GM19023 (cell line): ENCODE measurements around the gene CRBN.

Experiments
- ATAC-seq: cut with Tn5 transposase; IDR thresholded peaks from one replicate; pipeline ENCODE4 v1.9.1; 2021; ENCODE audit warnings: mild to moderate bottlenecking, moderate library complexity; ENCODE audit not compliant: unreplicated experiment

CRBN gene

GRCh38 chr3:3179407-3180094 lies at the start of gene CRBN:
Gene CRBN, minus strand, starts transcription at chr3:3179691. Its CDS starts 4 bp downstream, at chr3:3179687.
- peak; percentile 99 for ATAC-seq

GRCh38 chr3:3227640-3228039 lies 48.1 kb upstream of the CRBN start:
- ATAC-seq = no peak

- no peak for ATAC-seq
These were observed 42.0 kb upstream of the CRBN start for GRCh38 chr3:3221528-3221927.

- ATAC-seq = no peak
These were observed 36.9 kb upstream of the CRBN start for GRCh38 chr3:3216401-3216800.

- no peak for ATAC-seq
These were observed 33.4 kb upstream of the CRBN start for GRCh38 chr3:3212781-3213440.

- ATAC-seq = no peak
These were observed 30.2 kb upstream of the CRBN start for GRCh38 chr3:3209714-3210113.

GRCh38 chr3:3209057-3209456 lies 29.6 kb upstream of the CRBN start:
- ATAC-seq = no peak

- ATAC-seq = peak; percentile 85
These were observed 22.1 kb upstream of the CRBN start for GRCh38 chr3:3201611-3202010.

GRCh38 chr3:3200632-3201212 lies 21.2 kb upstream of the CRBN start:
- ATAC-seq = peak; percentile 70

- no peak for ATAC-seq
These were observed 19.8 kb upstream of the CRBN start for GRCh38 chr3:3199306-3199705.

- no peak for ATAC-seq
These were observed 16.8 kb upstream of the CRBN start for GRCh38 chr3:3196148-3196861.

- no peak for ATAC-seq
These were observed 15.4 kb upstream of the CRBN start for GRCh38 chr3:3194861-3195260.

GRCh38 chr3:3192286-3192675 lies 12.8 kb upstream of the CRBN start:
- ATAC-seq = no peak

- ATAC-seq = no peak
These were observed 12.3 kb upstream of the CRBN start for GRCh38 chr3:3191675-3192285.

- ATAC-seq = no peak
These were observed 10.5 kb upstream of the CRBN start for GRCh38 chr3:3189961-3190360.

- ATAC-seq = no peak
These were observed 9.7 kb upstream of the CRBN start for GRCh38 chr3:3189102-3189727.

- no peak for ATAC-seq
These were observed 5.4 kb upstream of the CRBN start for GRCh38 chr3:3184876-3185275.

- ATAC-seq = no peak
These were observed 965 bp upstream of the CRBN start for GRCh38 chr3:3180456-3180855.

- ATAC-seq = peak; percentile 2
These were observed 778 bp downstream of the CRBN start for GRCh38 chr3:3178498-3179328.
